ENCODE results near the gene ZNF385B. TPM values are rescaled to one million over a fixed set of nuclear protein-coding genes. Genes with fewer than 3 reads are reported as not detected.

ZNF385B gene
- total RNA-seq, 1 donor from 2014 or later: not detected

- H3K27ac Mint-ChIP-seq (ENCODE audit: unreplicated experiment): no peak overlapping the region
- H3K27me3 Mint-ChIP-seq (ENCODE audit: unreplicated experiment): no peaks in the 10 kb centered on the region
- H3K4me1 Mint-ChIP-seq (ENCODE audit: low read depth, unreplicated experiment): no peaks in the 10 kb centered on the region
Observed at GRCh38 chr2:179622635-179623300, 238.6 kb downstream of the ZNF385B start.

GRCh38 chr2:179622112-179622511 lies 239.3 kb downstream of the ZNF385B start:
- Mint-ChIP-seq H3K9me3 (ENCODE audit: unreplicated experiment) (no peaks in the 10 kb centered on the region), H3K4me1 (ENCODE audit: low read depth, unreplicated experiment) (no peaks in the 10 kb centered on the region), H3K27me3 (ENCODE audit: unreplicated experiment) (no peaks in the 10 kb centered on the region), H3K36me3 (ENCODE audit: unreplicated experiment) (no peaks in the 10 kb centered on the region), H3K4me3 (ENCODE audit: unreplicated experiment) (no peak overlapping the region), H3K27ac (ENCODE audit: unreplicated experiment) (no peak overlapping the region)
- DNase-seq: no peak
- TF ChIP-seq CTCF (IDR thresholded peaks at IDR 0.05; ENCODE audit: partially characterized antibody, unreplicated experiment): no peak

More at GRCh38 chr2:179622635-179623300, 238.6 kb downstream of the ZNF385B start:
- Mint-ChIP-seq H3K9me3 (ENCODE audit: unreplicated experiment) (no peaks in the 10 kb centered on the region), H3K4me3 (ENCODE audit: unreplicated experiment) (no peak overlapping the region), H3K36me3 (ENCODE audit: unreplicated experiment) (no peaks in the 10 kb centered on the region)
- no peak for DNase-seq
- no peak for TF ChIP-seq CTCF (IDR thresholded peaks at IDR 0.05; ENCODE audit: partially characterized antibody, unreplicated experiment)

GRCh38 chr2:179619947-179620467 lies 241.4 kb downstream of the ZNF385B start:
- H3K4me1 Mint-ChIP-seq (ENCODE audit: low read depth, unreplicated experiment): no peaks in the 10 kb centered on the region
- no peaks in the 10 kb centered on the region for H3K27me3 Mint-ChIP-seq (ENCODE audit: unreplicated experiment)
- H3K4me3 Mint-ChIP-seq (ENCODE audit: unreplicated experiment): no peak overlapping the region
- TF ChIP-seq CTCF (IDR thresholded peaks at IDR 0.05; ENCODE audit: partially characterized antibody, unreplicated experiment): no peak
- H3K27ac Mint-ChIP-seq (ENCODE audit: unreplicated experiment): no peak overlapping the region
- no peaks in the 10 kb centered on the region for H3K9me3 Mint-ChIP-seq (ENCODE audit: unreplicated experiment)
- DNase-seq: no peak
- no peaks in the 10 kb centered on the region for H3K36me3 Mint-ChIP-seq (ENCODE audit: unreplicated experiment)

- no peak for TF ChIP-seq CTCF (IDR thresholded peaks at IDR 0.05; ENCODE audit: partially characterized antibody, unreplicated experiment)
- Mint-ChIP-seq H3K27me3 (ENCODE audit: unreplicated experiment) (no peaks in the 10 kb centered on the region), H3K4me3 (ENCODE audit: unreplicated experiment) (no peak overlapping the region), H3K4me1 (ENCODE audit: low read depth, unreplicated experiment) (no peaks in the 10 kb centered on the region), H3K36me3 (ENCODE audit: unreplicated experiment) (no peaks in the 10 kb centered on the region), H3K9me3 (ENCODE audit: unreplicated experiment) (no peaks in the 10 kb centered on the region), H3K27ac (ENCODE audit: unreplicated experiment) (no peak overlapping the region)
- DNase-seq: no peak
Observed at GRCh38 chr2:179614121-179614520, 247.3 kb downstream of the ZNF385B start.

GRCh38 chr2:179613701-179614100 lies 247.7 kb downstream of the ZNF385B start:
- no peak overlapping the region for H3K27ac Mint-ChIP-seq (ENCODE audit: unreplicated experiment)

More at GRCh38 chr2:179613701-179614100, 247.7 kb downstream of the ZNF385B start:
- Mint-ChIP-seq H3K4me1 (ENCODE audit: low read depth, unreplicated experiment) (no peaks in the 10 kb centered on the region), H3K27me3 (ENCODE audit: unreplicated experiment) (no peaks in the 10 kb centered on the region), H3K36me3 (ENCODE audit: unreplicated experiment) (no peaks in the 10 kb centered on the region), H3K4me3 (ENCODE audit: unreplicated experiment) (no peak overlapping the region), H3K9me3 (ENCODE audit: unreplicated experiment) (no peaks in the 10 kb centered on the region)
- no peak for DNase-seq
- no peak for TF ChIP-seq CTCF (IDR thresholded peaks at IDR 0.05; ENCODE audit: partially characterized antibody, unreplicated experiment)
